Measurements from ENCODE around the gene BRINP3.

GRCh38 chr1:190207733-190208132 is 269.9 kb downstream of the BRINP3 start:
- TF ChIP-seq CTCF (IDR thresholded peaks at IDR 0.05) (no peak), POLR2A (IDR thresholded peaks at IDR 0.05) (no peak)
